GM12892 (cell line): Measurements from ENCODE around the gene YRDC.

Source experiments
- POLR2A ChIP-seq: IDR thresholded peaks from 2 replicates; pipeline ENCODE4 v1.6.1; 2011; ENCODE audit warnings: low read depth, low read length, control low read depth
- POLR2AphosphoS5 ChIP-seq: IDR thresholded peaks from 2 replicates; pipeline ENCODE4 v1.6.1; 2011; ENCODE audit warnings: low read depth, low read length, control low read depth
- TAF1 ChIP-seq: IDR thresholded peaks from 2 replicates; pipeline ENCODE4 v1.6.1; 2011; ENCODE audit warnings: low read depth, mild to moderate bottlenecking, control low read depth, low read length, borderline replicate concordance

- no peak for TF ChIP-seq POLR2A
- TF ChIP-seq POLR2AphosphoS5, result no peak
- no peak for TF ChIP-seq TAF1
Observed at GRCh38 chr1:37755951-37756560, 52.0 kb downstream of the YRDC start.
